Measurements from ENCODE around the gene PAGR1.
A peak's percentile ranks its signal among the peaks of the same experiment; 100 is the strongest.

PAGR1 gene

DNA sequence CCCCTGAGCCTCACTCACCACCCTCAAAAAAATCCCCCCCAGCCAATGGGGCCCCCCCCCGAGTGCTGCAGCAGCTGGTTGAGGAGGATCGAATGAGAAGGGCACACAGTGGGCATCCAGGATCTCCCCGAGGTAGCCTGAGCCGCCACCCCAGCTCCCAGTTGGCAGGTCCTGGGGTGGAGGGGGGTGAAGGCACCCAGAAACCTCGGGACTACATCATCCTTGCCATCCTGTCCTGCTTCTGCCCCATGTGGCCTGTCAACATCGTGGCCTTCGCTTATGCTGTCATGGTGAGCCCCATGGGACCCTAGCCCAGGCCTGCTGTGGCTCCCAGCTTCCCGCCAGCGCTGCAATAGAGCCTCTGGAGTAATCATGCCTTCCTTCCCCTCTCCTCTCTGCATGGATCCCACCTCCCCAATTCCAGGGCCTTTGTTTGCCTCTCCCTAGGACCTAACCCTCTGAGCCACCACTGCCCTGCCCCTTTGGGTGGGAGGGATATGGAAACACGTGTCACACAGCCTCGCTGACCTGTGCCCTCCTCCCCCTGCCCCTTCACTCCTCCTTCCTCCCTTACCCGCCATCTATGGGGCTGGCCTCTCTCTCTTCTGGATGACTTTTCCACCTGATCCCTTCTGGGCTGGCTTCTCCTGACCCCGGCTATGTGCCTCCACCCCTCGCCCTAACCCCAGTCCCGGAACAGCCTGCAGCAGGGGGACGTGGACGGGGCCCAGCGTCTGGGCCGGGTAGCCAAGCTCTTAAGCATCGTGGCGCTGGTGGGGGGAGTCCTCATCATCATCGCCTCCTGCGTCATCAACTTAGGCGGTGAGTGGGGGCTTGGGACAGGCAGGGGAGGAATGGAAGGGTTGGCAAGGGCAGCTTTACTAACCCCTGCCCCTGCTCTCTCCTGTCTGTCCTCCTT, 2.0 kb upstream of the PAGR1 start:
- H4K8ac ChIP-seq (ENCODE audit: low read depth, low read length): no peak overlapping the region
- peaks cover 3% of the 10 kb centered on the region for H3K9me3 ChIP-seq (ENCODE audit: insufficient read depth, low read depth, low read length)
- no peaks in the 10 kb centered on the region for H3K27me3 ChIP-seq (ENCODE audit: insufficient read depth, low read length)
- H3K4me1 ChIP-seq (ENCODE audit: control insufficient read depth in 1 of 2, insufficient read depth in 2 of 2, low read length in 2 of 2): peaks cover 16 to 43% of the 10 kb centered on the region in 2 experiments
- H4K12ac ChIP-seq (ENCODE audit: low read depth, low read length): no peak overlapping the region
- no peak overlapping the region for H3K4me2 ChIP-seq (ENCODE audit: low read length)
- H3K23ac ChIP-seq (ENCODE audit: low read length): no peak overlapping the region
- H3K79me2 ChIP-seq (ENCODE audit: control insufficient read depth, insufficient read depth, low read length, poor library complexity): peaks cover 13% of the 10 kb centered on the region
- peaks cover 23% of the 10 kb centered on the region for H3K79me1 ChIP-seq (ENCODE audit: low read length)
- no peak overlapping the region for H3K4ac ChIP-seq (ENCODE audit: low read depth, low read length)
- no peak overlapping the region for H4K91ac ChIP-seq (ENCODE audit: low read depth, low read length)
- no peak overlapping the region for H2BK120ac ChIP-seq (ENCODE audit: insufficient read depth, low read length, poor library complexity)
- no peak overlapping the region for H3K14ac ChIP-seq (ENCODE audit: low read length)
- no peak overlapping the region for H3K9ac ChIP-seq (ENCODE audit: low read length)
- DNase-seq: no peak
- H2BK12ac ChIP-seq (ENCODE audit: low read length): no peak overlapping the region
- H2AK5ac ChIP-seq (ENCODE audit: low read length): no peak overlapping the region
- no peak overlapping the region for H3K4me3 ChIP-seq (ENCODE audit: low read depth, low read length)
- no CpG with 5 or more reads among the region's 24 CpGs for WGBS (ENCODE audit: extremely low coverage, insufficient coverage, insufficient read length)
- no peak overlapping the region for H2AFZ ChIP-seq (ENCODE audit: insufficient read depth, low read length, poor library complexity)
- peaks cover 18 to 22% of the 10 kb centered on the region in 2 experiments for H3K36me3 ChIP-seq (ENCODE audit: control insufficient read depth in 1 of 2, insufficient read depth in 2 of 2, low read length in 2 of 2)
- no peak overlapping the region for H3K18ac ChIP-seq (ENCODE audit: low read length)
- no peak overlapping the region for H3K27ac ChIP-seq (ENCODE audit: low read depth, low read length)
- H2BK5ac ChIP-seq (ENCODE audit: low read depth, low read length, poor library complexity): no peak overlapping the region

DNA sequence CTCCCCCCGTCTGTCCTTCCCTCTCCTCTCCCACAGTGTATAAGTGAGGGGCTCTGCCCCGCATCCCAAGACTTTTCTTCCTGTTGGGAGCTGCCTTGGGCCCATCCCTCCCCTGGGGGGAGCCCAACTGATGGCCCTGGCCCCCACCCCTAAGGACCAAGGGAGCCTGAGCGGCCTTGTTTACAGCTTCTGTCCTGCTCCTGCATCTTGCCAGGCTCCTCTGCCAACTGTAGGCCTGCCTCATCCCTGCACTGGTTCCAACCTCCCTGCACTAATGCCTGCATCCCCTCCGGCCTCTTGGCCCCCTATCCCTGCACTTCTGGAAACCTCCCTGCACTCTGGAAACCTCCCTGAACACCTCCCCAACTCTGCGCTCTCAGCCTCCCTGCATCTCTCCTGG, 1.4 kb upstream of the PAGR1 start:
- Histone ChIP-seq H2AK5ac (ENCODE audit: low read length) (no peak overlapping the region), H3K14ac (ENCODE audit: low read length) (no peak overlapping the region), H3K4me3 (ENCODE audit: low read depth, low read length) (no peak overlapping the region), H3K27ac (ENCODE audit: low read depth, low read length) (no peak overlapping the region), H4K8ac (ENCODE audit: low read depth, low read length) (no peak overlapping the region), H3K23ac (ENCODE audit: low read length) (no peak overlapping the region), H2BK120ac (ENCODE audit: insufficient read depth, low read length, poor library complexity) (no peak overlapping the region), H3K9me3 (ENCODE audit: insufficient read depth, low read depth, low read length) (no peaks in the 10 kb centered on the region), H2BK5ac (ENCODE audit: low read depth, low read length, poor library complexity) (no peak overlapping the region), H3K4me2 (ENCODE audit: low read length) (peak overlapping the region; percentile 62), H3K4me1 (ENCODE audit: control insufficient read depth in 1 of 2, insufficient read depth in 2 of 2, low read length in 2 of 2) (peaks cover 13 to 37% of the 10 kb centered on the region in 2 experiments), H3K18ac (ENCODE audit: low read length) (no peak overlapping the region), H3K9ac (ENCODE audit: low read length) (no peak overlapping the region), H4K91ac (ENCODE audit: low read depth, low read length) (peak overlapping the region; percentile 28), H3K27me3 (ENCODE audit: insufficient read depth, low read length) (no peaks in the 10 kb centered on the region), H3K36me3 (ENCODE audit: control insufficient read depth in 1 of 2, insufficient read depth in 2 of 2, low read length in 2 of 2) (peaks cover 17 to 20% of the 10 kb centered on the region in 2 experiments), H2AFZ (ENCODE audit: insufficient read depth, low read length, poor library complexity) (no peak overlapping the region), H3K79me1 (ENCODE audit: low read length) (peaks cover 23% of the 10 kb centered on the region), H2BK12ac (ENCODE audit: low read length) (no peak overlapping the region), H3K79me2 (ENCODE audit: control insufficient read depth, insufficient read depth, low read length, poor library complexity) (peaks cover 9% of the 10 kb centered on the region), H3K4ac (ENCODE audit: low read depth, low read length) (no peak overlapping the region), H4K12ac (ENCODE audit: low read depth, low read length) (no peak overlapping the region)
- no peak for DNase-seq
- WGBS (ENCODE audit: extremely low coverage, insufficient coverage, insufficient read length): no CpG with 5 or more reads among the region's 5 CpGs

DNA sequence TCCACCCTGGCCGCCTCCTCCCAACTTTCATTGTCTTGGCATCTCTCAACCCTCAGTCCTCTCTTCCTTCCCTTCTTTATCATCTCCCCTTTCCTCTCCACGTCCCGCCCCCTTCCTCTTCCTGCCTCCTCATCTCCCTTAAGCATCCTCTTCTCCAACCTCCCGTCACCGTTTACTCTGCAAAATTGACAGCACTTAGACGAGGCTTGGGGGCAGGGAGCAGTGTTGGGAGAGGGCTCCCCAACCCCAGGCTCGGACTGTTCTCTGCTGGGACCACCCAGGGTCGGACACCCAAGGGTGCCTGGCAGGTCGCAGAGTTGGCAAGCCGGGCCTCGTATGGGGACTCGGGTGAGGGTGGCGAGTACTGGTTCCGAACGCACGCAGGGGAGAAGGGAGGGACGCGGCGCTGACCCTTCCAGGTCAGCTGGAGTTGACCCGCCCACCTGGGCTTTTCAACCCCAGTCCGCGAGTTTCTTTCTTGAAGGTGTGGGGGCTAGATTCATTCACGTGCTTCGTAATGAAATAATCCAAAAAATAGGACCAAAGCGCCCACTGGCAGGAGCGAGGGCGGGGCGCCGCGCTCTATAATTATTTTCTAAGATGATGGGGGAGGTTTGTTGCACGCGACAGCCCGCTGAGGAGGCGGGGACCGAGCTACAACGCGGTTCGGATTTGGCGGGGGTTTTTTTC, 775 bp upstream of the PAGR1 start:
- Histone ChIP-seq H3K79me2 (ENCODE audit: control insufficient read depth, insufficient read depth, low read length, poor library complexity) (peaks cover 9% of the 10 kb centered on the region), H3K9me3 (ENCODE audit: insufficient read depth, low read depth, low read length) (no peaks in the 10 kb centered on the region), H4K91ac (ENCODE audit: low read depth, low read length) (peak overlapping the region; percentile 28)

DNA sequence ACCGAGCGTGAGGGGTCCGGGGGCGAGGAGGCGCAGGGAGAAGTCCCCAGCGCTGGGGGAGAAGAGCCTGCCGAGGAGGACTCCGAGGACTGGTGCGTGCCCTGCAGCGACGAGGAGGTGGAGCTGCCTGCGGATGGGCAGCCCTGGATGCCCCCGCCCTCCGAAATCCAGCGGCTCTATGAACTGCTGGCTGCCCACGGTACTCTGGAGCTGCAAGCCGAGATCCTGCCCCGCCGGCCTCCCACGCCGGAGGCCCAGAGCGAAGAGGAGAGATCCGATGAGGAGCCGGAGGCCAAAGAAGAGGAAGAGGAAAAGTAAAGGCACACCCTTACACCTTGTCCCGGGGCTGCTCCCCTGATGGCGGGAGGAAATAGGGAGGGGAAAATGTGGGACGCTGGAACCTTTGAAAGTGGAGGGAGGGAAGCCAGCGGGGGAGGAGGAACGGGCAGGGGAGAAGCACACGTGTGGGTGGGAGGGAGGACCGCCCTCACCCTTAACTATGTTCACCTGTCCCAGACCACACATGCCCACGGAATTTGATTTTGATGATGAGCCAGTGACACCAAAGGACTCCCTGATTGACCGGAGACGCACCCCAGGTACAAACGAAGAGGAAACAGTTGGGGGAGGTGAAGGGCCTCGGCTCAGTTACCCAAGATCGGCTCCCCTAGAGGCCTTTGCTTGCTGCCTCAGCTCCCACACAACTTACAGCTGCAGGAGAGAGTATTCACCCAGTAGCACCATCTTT, 916 bp downstream of the PAGR1 start:
- H3K4me3 ChIP-seq (ENCODE audit: low read depth, low read length): peak overlapping the region; percentile 78
- no peak overlapping the region for H3K23ac ChIP-seq (ENCODE audit: low read length)
- H4K12ac ChIP-seq (ENCODE audit: low read depth, low read length): peak overlapping the region; percentile 89
- peak overlapping the region; percentile 8 for H2AK5ac ChIP-seq (ENCODE audit: low read length)
- H3K79me2 ChIP-seq (ENCODE audit: control insufficient read depth, insufficient read depth, low read length, poor library complexity): peaks cover 9% of the 10 kb centered on the region
- peak; percentile 45 to 70 for DNase-seq
- H3K18ac ChIP-seq (ENCODE audit: low read length): peak overlapping the region; percentile 71
- peak overlapping the region; percentile 82 for H2AFZ ChIP-seq (ENCODE audit: insufficient read depth, low read length, poor library complexity)
- peak overlapping the region; percentile 50 for H3K4ac ChIP-seq (ENCODE audit: low read depth, low read length)
- no peaks in the 10 kb centered on the region for H3K27me3 ChIP-seq (ENCODE audit: insufficient read depth, low read length)
- peak overlapping the region; percentile 94 for H3K9ac ChIP-seq (ENCODE audit: low read length)
- peaks cover 17% of the 10 kb centered on the region for H3K79me1 ChIP-seq (ENCODE audit: low read length)
- H3K4me2 ChIP-seq (ENCODE audit: low read length): peak overlapping the region; percentile 96
- H3K36me3 ChIP-seq (ENCODE audit: control insufficient read depth in 1 of 2, insufficient read depth in 2 of 2, low read length in 2 of 2): peaks cover 11 to 13% of the 10 kb centered on the region in 2 experiments
- H4K91ac ChIP-seq (ENCODE audit: low read depth, low read length): peak overlapping the region; percentile 84
- peak overlapping the region; percentile 90 for H2BK5ac ChIP-seq (ENCODE audit: low read depth, low read length, poor library complexity)
- no peaks in the 10 kb centered on the region for H3K9me3 ChIP-seq (ENCODE audit: insufficient read depth, low read depth, low read length)
- H3K27ac ChIP-seq (ENCODE audit: low read depth, low read length): peak overlapping the region; percentile 79
- WGBS (ENCODE audit: extremely low coverage, insufficient coverage, insufficient read length): no CpG with 5 or more reads among the region's 37 CpGs
- peak overlapping the region; percentile 97 for H4K8ac ChIP-seq (ENCODE audit: low read depth, low read length)
- H2BK120ac ChIP-seq (ENCODE audit: insufficient read depth, low read length, poor library complexity): peak overlapping the region; percentile 61
- no peak overlapping the region for H2BK12ac ChIP-seq (ENCODE audit: low read length)
- peak overlapping the region; percentile 72 for H3K14ac ChIP-seq (ENCODE audit: low read length)
- H3K4me1 ChIP-seq (ENCODE audit: control insufficient read depth in 1 of 2, insufficient read depth in 2 of 2, low read length in 2 of 2): peaks cover 4 to 20% of the 10 kb centered on the region in 2 experiments

More for the DNA sequence above, 775 bp upstream of the PAGR1 start:
- H3K79me1 ChIP-seq (ENCODE audit: low read length): peaks cover 23% of the 10 kb centered on the region
- H3K4me3 ChIP-seq (ENCODE audit: low read depth, low read length): peak overlapping the region; percentile 44
- no CpG with 5 or more reads among the region's 39 CpGs for WGBS (ENCODE audit: extremely low coverage, insufficient coverage, insufficient read length)
- H2BK120ac ChIP-seq (ENCODE audit: insufficient read depth, low read length, poor library complexity): no peak overlapping the region
- no peak overlapping the region for H2BK5ac ChIP-seq (ENCODE audit: low read depth, low read length, poor library complexity)
- no peak overlapping the region for H3K18ac ChIP-seq (ENCODE audit: low read length)
- H3K23ac ChIP-seq (ENCODE audit: low read length): no peak overlapping the region
- peak overlapping the region; percentile 17 for H4K12ac ChIP-seq (ENCODE audit: low read depth, low read length)
- H3K9ac ChIP-seq (ENCODE audit: low read length): no peak overlapping the region
- H3K4me1 ChIP-seq (ENCODE audit: control insufficient read depth in 1 of 2, insufficient read depth in 2 of 2, low read length in 2 of 2): peaks cover 9 to 32% of the 10 kb centered on the region in 2 experiments
- peak overlapping the region; percentile 53 for H2AFZ ChIP-seq (ENCODE audit: insufficient read depth, low read length, poor library complexity)
- no peaks in the 10 kb centered on the region for H3K27me3 ChIP-seq (ENCODE audit: insufficient read depth, low read length)
- H3K14ac ChIP-seq (ENCODE audit: low read length): peak overlapping the region; percentile 54
- peak in 1 of 2 donors; percentile 17 for DNase-seq
- peak overlapping the region; percentile 62 for H3K4me2 ChIP-seq (ENCODE audit: low read length)
- H4K8ac ChIP-seq (ENCODE audit: low read depth, low read length): peak overlapping the region; percentile 57
- H3K27ac ChIP-seq (ENCODE audit: low read depth, low read length): no peak overlapping the region
- no peak overlapping the region for H3K4ac ChIP-seq (ENCODE audit: low read depth, low read length)
- peaks cover 14 to 16% of the 10 kb centered on the region in 2 experiments for H3K36me3 ChIP-seq (ENCODE audit: control insufficient read depth in 1 of 2, insufficient read depth in 2 of 2, low read length in 2 of 2)
- H2BK12ac ChIP-seq (ENCODE audit: low read length): peak overlapping the region; percentile 9
- H2AK5ac ChIP-seq (ENCODE audit: low read length): peak overlapping the region; percentile 42

All from trophoblast cell (in vitro differentiated cells and primary cell).